B cell (primary cell): ENCODE results near the gene SKOR1. TPM values are rescaled to one million over a fixed set of nuclear protein-coding genes. Genes with fewer than 3 reads are reported as not detected.

Source experiments
- ATAC-seq: fragments of 200-7000 bp; cut with Tn5 transposase; one replicate; pipeline ENCODE4 v1.10.0; 2021; ENCODE audit warnings: low read depth, mild to moderate bottlenecking, moderate number of reproducible peaks, moderate library complexity
- CTCF ChIA-PET: fragments of 350-600 bp; sonication (Branson Sonifier 250); formaldehyde crosslinking; loops from one replicate; lab custom pipeline; 2021; ENCODE audit warnings: antibody characterized with exemption, inconsistent platforms; lab: Charles Lee
- POLR2A ChIA-PET: fragments of 350-600 bp; sonication (Branson Sonifier 250); formaldehyde crosslinking; loops from one replicate; lab custom pipeline; 2021; ENCODE audit warnings: antibody characterized with exemption; lab: Charles Lee
- DNase-seq: peaks from one replicate; pipeline ENCODE4 v3.0.0; 2013
- H2AFZ ChIP-seq: 2 replicates; pipeline ENCODE4 v1.6.1; 2012; ENCODE audit warnings: mild to moderate bottlenecking, low read depth, low read length; ENCODE audit not compliant: insufficient read depth, poor library complexity, severe bottlenecking
- H3K27ac ChIP-seq, 2 donors: 1 replicate in 1 of 2; 2 replicates in 1 of 2; pipeline ENCODE4 v1.5.1; 2012 to 2013; ENCODE audit warnings: low read length in 2 of 2, mild to moderate bottlenecking in 2 of 2, moderate library complexity in 1 of 2
- H3K27me3 ChIP-seq, 4 experiments: fragments of 200-600 bp in 1 of 4; sonication (generic) in 1 of 4; replicated peaks in 1 of 4; 1 replicate in 2 of 4; 2 replicates in 2 of 4; pipeline versions ENCODE4 v1.6.1 to v1.7.0; 2013 to 2016; ENCODE audit warnings: low read length in 3 of 4, mild to moderate bottlenecking in 2 of 4, mixed read lengths in 1 of 4, moderate library complexity in 1 of 4; ENCODE audit not compliant: insufficient read depth in 4 of 4, control insufficient read depth in 3 of 4; ENCODE audit errors: control extremely low read depth in 1 of 4
- H3K36me3 ChIP-seq, 2 experiments: replicated peaks in 1 of 2; 1 replicate in 1 of 2; 2 replicates in 1 of 2; pipeline versions ENCODE4 v1.6.1 to v1.7.1; 2013; ENCODE audit warnings: low read length in 1 of 2; ENCODE audit not compliant: insufficient read depth in 2 of 2, control insufficient read depth in 1 of 2; ENCODE audit errors: control extremely low read depth in 1 of 2, extremely low read depth in 1 of 2
- H3K4me1 ChIP-seq, 2 donors: fragments of 200-600 bp in 1 of 2; sonication (generic) in 1 of 2; 1 replicate in 1 of 2; 2 replicates in 1 of 2; pipeline versions ENCODE4 v1.5.1 to v1.6.1; 2013 to 2017; ENCODE audit warnings: low read length in 2 of 2; ENCODE audit not compliant: control insufficient read depth in 2 of 2, insufficient read depth in 2 of 2
- H3K4me2 ChIP-seq: replicated peaks from 2 replicates; pipeline ENCODE3; 2012; ENCODE audit warnings: mild to moderate bottlenecking, low read depth, low read length; ENCODE audit not compliant: poor library complexity, severe bottlenecking
- H3K4me3 ChIP-seq, 5 experiments: fragments of 200-600 bp in 1 of 5; sonication (generic) in 1 of 5; 1 replicate in 3 of 5; 2 replicates in 2 of 5; pipeline versions ENCODE4 v1.5.1 to v1.7.0; 2011 to 2016; ENCODE audit warnings: low read length in 4 of 5, mild to moderate bottlenecking in 4 of 5, low read depth in 2 of 5, control low read depth in 1 of 5, moderate library complexity in 1 of 5; ENCODE audit not compliant: insufficient read depth in 1 of 5; ENCODE audit errors: control extremely low read depth in 1 of 5, extremely low read depth in 1 of 5
- H3K79me2 ChIP-seq: fragments of 200-600 bp; sonication (generic); one replicate; pipeline ENCODE4 v1.6.0; 2016; ENCODE audit warnings: low read length; ENCODE audit not compliant: control insufficient read depth, insufficient read depth
- H3K9ac ChIP-seq: fragments of 200-600 bp; sonication (generic); 2 replicates; pipeline ENCODE4 v1.6.1; 2017; ENCODE audit warnings: mild to moderate bottlenecking, low read length, moderate library complexity
- H3K9me3 ChIP-seq, 3 donors: one replicate each; pipeline versions ENCODE4 v1.6.1 to v1.7.1; 2013; ENCODE audit warnings: low read length in 2 of 3; ENCODE audit not compliant: control insufficient read depth in 2 of 3, insufficient read depth in 1 of 3; ENCODE audit errors: control extremely low read depth in 1 of 3
- H4K20me1 ChIP-seq: 2 replicates; pipeline ENCODE4 v1.6.0; 2012; ENCODE audit warnings: mild to moderate bottlenecking, low read length; ENCODE audit not compliant: insufficient read depth, control insufficient read depth, poor library complexity, severe bottlenecking
- H3K27ac Mint-ChIP-seq: one replicate; pipeline ENCODE4 v1.8.0; 2021; ENCODE audit warnings: mixed read lengths
- H3K27me3 Mint-ChIP-seq: one replicate; pipeline ENCODE4 v1.8.0; 2021; ENCODE audit warnings: mixed read lengths
- H3K4me1 Mint-ChIP-seq: one replicate; pipeline ENCODE4 v1.8.0; 2021; ENCODE audit warnings: mixed read lengths
- H3K4me3 Mint-ChIP-seq: one replicate; pipeline ENCODE4 v1.8.0; 2021; ENCODE audit warnings: mixed read lengths
- H3K9me3 Mint-ChIP-seq: one replicate; pipeline ENCODE4 v1.8.0; 2022; ENCODE audit warnings: mixed read lengths; ENCODE audit not compliant: insufficient read depth
- CTCF ChIP-seq: fragments of 200-600 bp; IDR thresholded peaks from one replicate; pipeline ENCODE4 v1.8.0; 2022; ENCODE audit warnings: antibody characterized with exemption, mild to moderate bottlenecking
- EZH2 ChIP-seq: IDR thresholded peaks from 2 replicates; pipeline ENCODE4 v1.6.1; 2012; ENCODE audit warnings: borderline replicate concordance, low read depth, mild to moderate bottlenecking, moderate library complexity, low read length; ENCODE audit not compliant: insufficient read depth, poor library complexity, severe bottlenecking
- WGBS: methylation state at CpG from one replicate; pipeline ENCODE4 v1.1.5; 2013; ENCODE audit warnings: missing lambda C conversion rate; ENCODE audit not compliant: insufficient coverage; 5-methylcytosine and 5-hydroxymethylcytosine counted together
- intact Hi-C: fragments of 100-400 bp; cut with micrococcal nuclease; formaldehyde crosslinking; loops from one replicate; pipeline ENCODE4 v1.10.0; 2022
- polyA plus RNA-seq: library from polyadenylated mRNA; depleted of rRNA; stranded (reverse); fragments of >200 nt; gene quantifications from 2 replicates; pipeline ENCODE4 v1.2.3, GENCODE V29; 2012
- total RNA-seq, 2 donors: library from RNA; stranded (reverse); fragments of 120-200 nt in 1 of 2; gene quantifications; 1 replicate in 1 of 2; 2 replicates in 1 of 2; pipeline versions ENCODE4 v1.2.3 to v1.2.4, GENCODE V29; 2013 to 2022

The SKOR1 gene
- total and polyA plus RNA-seq, 2 donors (not counting 1 experiment from before 2014, with no cell fraction given): 0.37 to 0.67 TPM

GRCh38 chr15:67863442-67863987, 38.2 kb downstream of the SKOR1 start:
- no peak overlapping the region for H3K27ac ChIP-seq
- peak overlapping the region; percentile 90 for H3K27ac Mint-ChIP-seq
- peaks cover 14 to 15% of the 10 kb centered on the region in 2 donors for H3K4me1 ChIP-seq
- no peaks in the 10 kb centered on the region for H3K9me3 Mint-ChIP-seq
- CTCF ChIA-PET: interaction anchor here (0.5 to 4.4 kb wide), 15 partner anchors 10 to 347 kb away, joined by 3 to 61 read pairs (median 4); partner anchors contain the start of gene PIAS1
- no peak for TF ChIP-seq EZH2
- peak; percentile 91 for TF ChIP-seq CTCF
- H3K27me3 ChIP-seq: peaks cover 0 to 4% (median 2%) of the 10 kb centered on the region in 4 experiments
- peaks cover 9% of the 10 kb centered on the region for H3K27me3 Mint-ChIP-seq
- ATAC-seq: peak; percentile 92
- no peaks in the 10 kb centered on the region for H3K36me3 ChIP-seq
- peaks cover 14% of the 10 kb centered on the region for H3K4me1 Mint-ChIP-seq
- peak overlapping the region; percentile 57 for H3K9ac ChIP-seq
- peak overlapping the region; percentile 86 for H3K4me2 ChIP-seq
- H3K4me3 Mint-ChIP-seq: peak overlapping the region; percentile 80
- peak; percentile 83 for DNase-seq
- H4K20me1 ChIP-seq: no peaks in the 10 kb centered on the region
- POLR2A ChIA-PET: interaction anchor here (1.0 kb wide), 1 partner anchor 191 kb away, joined by 3 read pairs; the partner anchor contains the start of gene PIAS1
- peak overlapping the region; percentile 81 for H2AFZ ChIP-seq
- intact Hi-C loops: loop anchor here (1.0 to 5.0 kb wide), 5 partner anchors 23 to 414 kb away; partner anchors contain the start of genes FEM1B, PIAS1 and RNU6-1
- 6% methylated on average over 40 of the region's 41 CpGs for WGBS
- H3K4me3 ChIP-seq: peak overlapping the region in 4 of 5 experiments; percentile 25 to 60 (median 52)
- no peaks in the 10 kb centered on the region for H3K79me2 ChIP-seq
- no peaks in the 10 kb centered on the region for H3K9me3 ChIP-seq

- H3K27me3 ChIP-seq: peaks cover 0 to 4% (median 3%) of the 10 kb centered on the region in 4 experiments
- H4K20me1 ChIP-seq: no peaks in the 10 kb centered on the region
- no peak overlapping the region for H3K4me3 ChIP-seq
- no peak overlapping the region for H2AFZ ChIP-seq
- no peak overlapping the region for H3K4me2 ChIP-seq
- H3K79me2 ChIP-seq: no peaks in the 10 kb centered on the region
- H3K9ac ChIP-seq: no peak overlapping the region
- POLR2A ChIA-PET: no interaction called here
- Mint-ChIP-seq H3K4me3 (no peak overlapping the region), H3K27ac (no peak overlapping the region), H3K4me1 (peaks cover 12% of the 10 kb centered on the region), H3K9me3 (no peaks in the 10 kb centered on the region), H3K27me3 (peaks cover 9% of the 10 kb centered on the region)
- ATAC-seq (no peak), DNase-seq (no peak)
- TF ChIP-seq EZH2: no peak
- TF ChIP-seq CTCF: no peak
- H3K9me3 ChIP-seq: peaks cover 0 to 9% (median 2%) of the 10 kb centered on the region in 3 donors
- no peak overlapping the region for H3K27ac ChIP-seq
- no CpG with 5 or more reads among the region's 3 CpGs for whole genome bisulfite sequencing
- no peaks in the 10 kb centered on the region for H3K36me3 ChIP-seq
- CTCF ChIA-PET: no interaction called here
- intact Hi-C loops: no loop called here
- H3K4me1 ChIP-seq: peaks cover 14 to 15% of the 10 kb centered on the region in 2 donors
These were observed 40.0 kb downstream of the SKOR1 start for GRCh38 chr15:67865331-67865730.
